Upper lobe of right lung (tissue), 1 donor: Measurements from ENCODE around the gene PRKCZ. TPM values are rescaled to one million over a fixed set of nuclear protein-coding genes. Genes with fewer than 3 reads are reported as not detected.

Experiments
- ATAC-seq: fragments of 200-7000 bp; cut with Tn5 transposase; one replicate; pipeline ENCODE4 v1.9.1; 2020; ENCODE audit warnings: mild to moderate bottlenecking, moderate library complexity
- DNase-seq: peaks from one replicate; pipeline ENCODE4 v3.0.0-alpha.2; 2020
- H3K27ac ChIP-seq: fragments of 200-600 bp; one replicate; pipeline ENCODE4 v1.8.0; 2022
- H3K27me3 ChIP-seq: fragments of 200-600 bp; one replicate; pipeline ENCODE4 v1.8.0; 2022; ENCODE audit warnings: mild to moderate bottlenecking
- H3K36me3 ChIP-seq: fragments of 200-600 bp; one replicate; pipeline ENCODE4 v1.8.0; 2022
- H3K4me1 ChIP-seq: fragments of 200-600 bp; one replicate; pipeline ENCODE4 v1.8.0; 2022
- H3K4me3 ChIP-seq: fragments of 200-600 bp; one replicate; pipeline ENCODE4 v1.8.0; 2022; ENCODE audit warnings: mild to moderate bottlenecking
- H3K9me3 ChIP-seq: fragments of 200-600 bp; one replicate; pipeline ENCODE4 v1.8.0; 2022
- intact Hi-C: fragments of 100-400 bp; cut with DNase I; formaldehyde crosslinking; loops from one replicate; pipeline ENCODE4 v1.11.0; 2022
- total RNA-seq: library from RNA; stranded (reverse); fragmentation: NEBNext Ultra II Directional; extraction: Animal tissue kit (Norgen Biotek cat#: 25700); gene quantifications from one replicate; pipeline ENCODE4 v1.2.1, GENCODE V29; 2021
- TF ChIP-seq, protein P1 (sequence below): fragments of 200-600 bp; IDR thresholded peaks from one replicate; pipeline ENCODE4 v1.8.0; 2022; ENCODE audit warnings: antibody characterized with exemption
- donor health status: DM: no; HTN: yes; CAD: no; lungs with severe emphysema.

PRKCZ gene
- total RNA-seq, 1 donor from 2014 or later: 121 TPM

DNA sequence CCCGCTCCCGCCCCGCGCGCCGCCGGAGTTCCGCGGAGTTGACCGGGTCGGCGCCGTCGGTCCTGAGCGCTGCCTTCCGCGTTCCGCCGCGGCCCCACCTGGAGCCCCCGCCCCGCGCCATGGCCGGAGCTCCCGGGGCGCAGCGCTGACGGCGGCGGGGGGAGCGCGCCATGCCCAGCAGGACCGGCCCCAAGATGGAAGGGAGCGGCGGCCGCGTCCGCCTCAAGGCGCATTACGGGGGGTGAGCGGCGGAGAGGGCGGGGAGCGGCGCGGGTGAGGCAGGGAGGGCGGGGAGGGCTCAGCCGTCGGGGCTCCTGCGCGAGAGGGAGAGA lies 216 bp downstream of the PRKCZ start:
- Histone ChIP-seq H3K4me3 (peak overlapping the region; percentile 63), H3K27ac (peak overlapping the region; percentile 81), H3K27me3 (peaks cover 3% of the 10 kb centered on the region), H3K36me3 (no peaks in the 10 kb centered on the region), H3K9me3 (no peaks in the 10 kb centered on the region), H3K4me1 (peaks cover 19% of the 10 kb centered on the region)
- intact Hi-C loops: no loop called here
- no peak for ATAC-seq
- TF ChIP-seq, protein P1, sequence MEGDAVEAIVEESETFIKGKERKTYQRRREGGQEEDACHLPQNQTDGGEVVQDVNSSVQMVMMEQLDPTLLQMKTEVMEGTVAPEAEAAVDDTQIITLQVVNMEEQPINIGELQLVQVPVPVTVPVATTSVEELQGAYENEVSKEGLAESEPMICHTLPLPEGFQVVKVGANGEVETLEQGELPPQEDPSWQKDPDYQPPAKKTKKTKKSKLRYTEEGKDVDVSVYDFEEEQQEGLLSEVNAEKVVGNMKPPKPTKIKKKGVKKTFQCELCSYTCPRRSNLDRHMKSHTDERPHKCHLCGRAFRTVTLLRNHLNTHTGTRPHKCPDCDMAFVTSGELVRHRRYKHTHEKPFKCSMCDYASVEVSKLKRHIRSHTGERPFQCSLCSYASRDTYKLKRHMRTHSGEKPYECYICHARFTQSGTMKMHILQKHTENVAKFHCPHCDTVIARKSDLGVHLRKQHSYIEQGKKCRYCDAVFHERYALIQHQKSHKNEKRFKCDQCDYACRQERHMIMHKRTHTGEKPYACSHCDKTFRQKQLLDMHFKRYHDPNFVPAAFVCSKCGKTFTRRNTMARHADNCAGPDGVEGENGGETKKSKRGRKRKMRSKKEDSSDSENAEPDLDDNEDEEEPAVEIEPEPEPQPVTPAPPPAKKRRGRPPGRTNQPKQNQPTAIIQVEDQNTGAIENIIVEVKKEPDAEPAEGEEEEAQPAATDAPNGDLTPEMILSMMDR: no peak
- no peak for DNase-seq

DNA sequence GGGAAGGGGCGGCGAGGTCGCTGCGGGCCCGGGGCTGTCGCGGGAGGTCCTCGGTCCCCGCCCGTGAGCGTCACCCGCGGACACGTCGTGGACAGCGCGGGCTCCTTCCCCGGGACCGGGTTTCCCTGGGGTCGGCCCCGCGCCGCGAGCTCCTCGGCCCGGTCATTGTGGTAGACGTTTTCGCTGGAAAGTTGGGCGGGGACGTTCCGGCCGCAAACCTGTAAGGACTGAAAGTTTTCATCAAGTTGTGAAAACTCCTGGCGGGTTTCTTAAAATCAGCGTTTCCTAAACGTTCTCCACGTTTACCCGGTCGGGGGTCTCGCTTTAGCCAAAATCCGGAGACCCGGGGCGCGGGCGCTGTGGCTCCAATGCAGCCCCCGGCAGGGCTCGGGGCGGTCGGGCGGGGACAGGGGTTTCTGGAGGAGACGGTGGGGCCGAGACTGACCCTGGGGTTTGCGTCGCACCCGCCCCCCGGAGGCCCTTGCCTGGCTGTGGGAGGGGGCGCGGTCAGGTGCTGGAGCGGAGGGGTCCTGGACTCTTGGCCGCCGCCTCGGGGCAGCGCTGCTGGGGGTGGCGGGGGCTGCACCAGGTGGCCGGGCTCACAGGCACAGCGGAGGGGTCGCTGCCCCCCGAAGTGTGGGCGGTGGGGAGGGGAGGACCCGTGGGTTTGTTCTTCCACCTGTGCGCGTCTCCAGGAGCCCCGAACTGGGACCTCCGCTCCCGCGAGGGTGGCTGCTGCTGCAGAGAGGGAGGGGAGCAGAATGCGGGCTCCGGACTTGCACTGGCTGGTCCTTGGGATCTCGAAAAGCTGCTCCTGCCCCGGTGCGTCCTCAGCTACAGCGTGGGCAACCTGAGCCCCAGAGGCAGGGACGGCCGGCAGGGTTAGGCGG lies 827 bp downstream of the PRKCZ start:
- DNase-seq (no peak), ATAC-seq (no peak)
- intact Hi-C loops: no loop called here
- H3K36me3 ChIP-seq: no peaks in the 10 kb centered on the region
- peak overlapping the region; percentile 63 for H3K4me3 ChIP-seq
- H3K27me3 ChIP-seq: peaks cover 3% of the 10 kb centered on the region
- no peaks in the 10 kb centered on the region for H3K9me3 ChIP-seq
- H3K4me1 ChIP-seq: peaks cover 12% of the 10 kb centered on the region
- TF ChIP-seq, protein P1: no peak
- H3K27ac ChIP-seq: peak overlapping the region; percentile 81

DNA sequence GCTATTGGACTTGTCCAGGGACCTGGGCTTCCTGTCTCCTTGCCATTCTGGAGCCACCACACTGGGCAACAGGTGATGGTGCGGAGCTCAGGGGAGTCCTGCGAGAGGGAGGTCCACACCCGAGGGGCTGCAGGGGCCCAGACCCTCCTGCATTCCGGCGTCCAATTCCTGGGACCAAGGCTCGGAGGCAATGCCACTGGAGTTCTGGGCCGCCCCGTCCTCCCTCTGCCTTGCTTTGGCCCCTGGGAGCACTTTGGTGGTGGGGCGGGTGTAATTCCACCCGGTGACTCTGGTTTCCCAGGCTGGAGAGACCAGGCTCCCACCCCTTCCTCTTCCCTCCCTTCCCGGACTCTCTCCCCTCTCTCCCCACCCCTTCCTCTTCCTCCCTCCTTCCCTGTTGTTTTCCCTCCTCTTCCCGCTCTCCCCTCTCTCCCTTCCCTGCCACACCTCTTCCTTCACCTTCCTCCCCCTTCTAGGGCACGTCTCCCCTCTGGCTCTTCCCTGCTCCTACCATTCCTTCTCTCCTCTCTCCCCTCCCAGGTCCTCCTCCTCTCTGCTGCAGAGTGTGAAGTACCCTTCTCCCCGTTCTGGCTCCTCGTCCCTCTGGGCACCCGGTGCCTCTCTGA lies 2.0 kb downstream of the PRKCZ start:
- Histone ChIP-seq H3K4me3 (peak overlapping the region; percentile 63), H3K27me3 (peaks cover 3% of the 10 kb centered on the region), H3K9me3 (no peaks in the 10 kb centered on the region), H3K36me3 (peaks cover 4% of the 10 kb centered on the region), H3K27ac (peak overlapping the region; percentile 81), H3K4me1 (peaks cover 8% of the 10 kb centered on the region)
- peak; percentile 19 for ATAC-seq
- DNase-seq: no peak
- intact Hi-C loops: no loop called here
- TF ChIP-seq, protein P1: no peak

DNA sequence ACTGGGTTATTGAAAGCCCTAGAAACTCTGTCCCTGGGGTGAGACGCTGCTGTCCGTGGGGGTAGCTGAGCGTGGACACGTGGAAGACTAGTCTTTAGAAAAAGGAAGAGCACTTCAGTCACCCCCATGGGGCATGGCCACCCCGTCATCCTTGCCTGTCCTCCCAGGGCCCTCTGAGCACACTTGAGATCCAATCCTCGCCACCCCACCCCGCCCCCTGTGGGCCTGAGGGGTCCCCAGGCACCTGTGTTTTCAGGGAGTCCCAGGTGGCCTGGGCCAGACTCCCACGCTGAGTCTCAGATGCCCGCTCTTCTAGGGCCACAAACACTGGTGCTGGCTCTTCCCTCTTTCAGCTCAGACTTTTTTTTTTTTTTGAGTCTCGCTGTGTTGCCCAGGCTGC lies 2.5 kb downstream of the PRKCZ start:
- intact Hi-C loops: no loop called here
- ATAC-seq: no peak
- Histone ChIP-seq H3K27ac (peak overlapping the region; percentile 63), H3K9me3 (no peaks in the 10 kb centered on the region), H3K4me3 (peak overlapping the region; percentile 63), H3K36me3 (peaks cover 9% of the 10 kb centered on the region), H3K27me3 (peaks cover 3% of the 10 kb centered on the region), H3K4me1 (peaks cover 8% of the 10 kb centered on the region)
- TF ChIP-seq, protein P1: no peak
- no peak for DNase-seq

DNA sequence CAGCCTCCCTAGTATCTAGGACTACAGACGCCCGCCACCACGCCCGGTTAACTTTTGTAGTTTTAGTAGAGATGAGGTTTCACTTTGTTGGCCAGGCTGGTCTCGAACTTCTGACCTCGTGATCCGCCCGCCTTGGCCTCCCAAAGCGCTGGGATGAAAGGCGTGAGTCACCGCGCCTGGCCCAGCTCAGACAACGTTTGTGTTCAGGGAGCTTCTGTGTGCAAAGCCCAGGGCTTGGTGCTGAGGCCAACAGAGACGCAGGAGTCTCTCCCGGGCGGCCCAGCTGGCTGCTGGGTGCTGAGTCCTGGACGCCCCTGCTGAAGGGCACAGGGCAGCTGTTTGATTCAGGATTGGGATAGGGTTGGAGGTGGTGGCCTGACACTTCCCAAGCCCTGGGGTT lies 3.0 kb downstream of the PRKCZ start:
- TF ChIP-seq, protein P1: no peak
- Histone ChIP-seq H3K36me3 (peaks cover 9% of the 10 kb centered on the region), H3K9me3 (no peaks in the 10 kb centered on the region), H3K4me1 (peaks cover 8% of the 10 kb centered on the region), H3K4me3 (no peak overlapping the region), H3K27me3 (no peaks in the 10 kb centered on the region), H3K27ac (peak overlapping the region; percentile 63)
- intact Hi-C loops: no loop called here
- ATAC-seq (no peak), DNase-seq (no peak)
